ENCODE results near the gene NUDT4. TPM values are rescaled to one million over a fixed set of nuclear protein-coding genes. Genes with fewer than 3 reads are reported as not detected.

Gene NUDT4
- total and polyA plus RNA-seq, 9 of the 15 experiments (the other 6 are each of a cell fraction or from before 2014, with no cell fraction given) = 38.1 to 164 (median 99.2) TPM

- TF ChIP-seq POLR2AphosphoS5 (IDR thresholded peaks at IDR 0.05; ENCODE audit: control insufficient read depth, insufficient read depth, low read depth, low read length) = no peak
- TF ChIP-seq ZNF511 (CRISPR knock-in tag; IDR thresholded peaks at IDR 0.05) = no peak
These were observed 41.4 kb upstream of the NUDT4 start (continued) for GRCh38 chr12:93336291-93336741.

- Histone ChIP-seq H4K20me1 (replicated peaks; ENCODE audit: control insufficient read depth, insufficient read depth, low read length) (no peaks in the 10 kb centered on the region), H2AFZ (ENCODE audit: low read depth, low read length) (no peak overlapping the region), H3K4me2 (ENCODE audit: insufficient read depth, low read length) (no peak overlapping the region), H3K4me1 (replicated peaks in 1 of 2; ENCODE audit: control insufficient read depth in 2 of 2, insufficient read depth in 2 of 2, low read length in 2 of 2) (peaks cover 13 to 19% of the 10 kb centered on the region in 2 experiments; a peak in 4 of 5 replicates), H3K79me2 (ENCODE audit: control insufficient read depth, insufficient read depth, low read length) (no peaks in the 10 kb centered on the region), H3K36me3 (ENCODE audit: control insufficient read depth, insufficient read depth, low read length) (no peaks in the 10 kb centered on the region), H3K27ac (ENCODE audit: extremely low read depth, low read depth, low read length) (no peak overlapping the region), H3K9me3 (replicated peaks; ENCODE audit: control insufficient read depth, insufficient read depth, low read depth, low read length) (no peaks in the 10 kb centered on the region), H3K27me3 (ENCODE audit: control insufficient read depth in 2 of 2, insufficient read depth in 2 of 2, low read length in 2 of 2) (no peaks in the 10 kb centered on the region), H3K9me1 (ENCODE audit: control insufficient read depth, insufficient read depth, low read length) (no peaks in the 10 kb centered on the region), H3K4me3 (no peak overlapping the region), H3K9ac (ENCODE audit: insufficient read depth in 1 of 2, low read depth in 2 of 2, low read length in 2 of 2) (no peak overlapping the region)
- BruUV-seq (replicated peaks) = no TSS peak
- WGBS (ENCODE audit: insufficient coverage, low coverage, missing lambda C conversion rate) = 84% methylated on average over 7 of the region's 7 CpGs
- no peak for ATAC-seq
- in situ Hi-C loops (cut with MboI) (no loop called here), intact Hi-C loops (cut with micrococcal nuclease) (no loop called here)
- ChIA-PET CTCF (ENCODE audit: low intra/inter-chr PET ratio) (no interaction called here), POLR2A (no interaction called here)
- DNase-seq (ENCODE audit: extremely low read depth in 1 of 4, low spot score in 3 of 4) = no peak
- no peak for FAIRE-seq
- TF ChIP-seq TBP (optimal IDR thresholded peaks at IDR 0.05; ENCODE audit: low read depth, low read length) (no peak), ZNF23 (CRISPR knock-in tag; IDR thresholded peaks at IDR 0.05) (no peak), ZZZ3 (IDR thresholded peaks at IDR 0.05) (no peak), BCOR (IDR thresholded peaks at IDR 0.05) (no peak), ZNF197 (CRISPR knock-in tag; IDR thresholded peaks at IDR 0.05; ENCODE audit: low read depth) (no peak), RBM17 (IDR thresholded peaks at IDR 0.05; ENCODE audit: borderline replicate concordance, low read depth, low read length) (no peak), FOXP1 (CRISPR knock-in tag; IDR thresholded peaks at IDR 0.05) (no peak), SREBF2 (CRISPR knock-in tag; IDR thresholded peaks at IDR 0.05) (no peak), ZBTB17 (CRISPR knock-in tag; IDR thresholded peaks at IDR 0.05) (no peak), MCM5 (IDR thresholded peaks at IDR 0.05; ENCODE audit: low read depth) (no peak), ZNF586 (CRISPR knock-in tag; conservative IDR thresholded peaks at IDR 0.05) (no peak), ZNF395 (CRISPR knock-in tag; IDR thresholded peaks at IDR 0.05) (no peak), ZBTB7A (IDR thresholded peaks at IDR 0.05; ENCODE audit: borderline replicate concordance, control insufficient read depth, low read depth, low read length) (no peak), MEF2D (tag; conservative IDR thresholded peaks at IDR 0.05; ENCODE audit: low read depth) (no peak), HNRNPK (IDR thresholded peaks at IDR 0.05; ENCODE audit: low read depth, low read length, poor library complexity, severe bottlenecking) (no peak), MTA3 (IDR thresholded peaks at IDR 0.05; ENCODE audit: borderline replicate concordance) (no peak), MCM7 (IDR thresholded peaks at IDR 0.05) (no peak), ILF3 (IDR thresholded peaks at IDR 0.05; ENCODE audit: borderline replicate concordance) (no peak), PTBP1 (IDR thresholded peaks at IDR 0.05; ENCODE audit: low read depth, low read length) (no peak), CCNT2 (IDR thresholded peaks at IDR 0.05; ENCODE audit: borderline replicate concordance, extremely low read depth, insufficient read length, low read depth, low read length) (no peak)
These were observed 39.1 kb upstream of the NUDT4 start for GRCh38 chr12:93338598-93338997.
